C4-2B (cell line): ENCODE results near the gene RIIAD1.

Experiments
- ZFX ChIP-seq: fragments of 450-650 bp; IDR thresholded peaks from 2 replicates; pipeline ENCODE4 v1.6.1; 2017
- TF ChIP-seq, protein P1 (sequence below): fragments of 450-650 bp; conservative IDR thresholded peaks from 2 replicates; pipeline ENCODE4 v1.5.1; 2017; ENCODE audit warnings: mild to moderate bottlenecking

DNA sequence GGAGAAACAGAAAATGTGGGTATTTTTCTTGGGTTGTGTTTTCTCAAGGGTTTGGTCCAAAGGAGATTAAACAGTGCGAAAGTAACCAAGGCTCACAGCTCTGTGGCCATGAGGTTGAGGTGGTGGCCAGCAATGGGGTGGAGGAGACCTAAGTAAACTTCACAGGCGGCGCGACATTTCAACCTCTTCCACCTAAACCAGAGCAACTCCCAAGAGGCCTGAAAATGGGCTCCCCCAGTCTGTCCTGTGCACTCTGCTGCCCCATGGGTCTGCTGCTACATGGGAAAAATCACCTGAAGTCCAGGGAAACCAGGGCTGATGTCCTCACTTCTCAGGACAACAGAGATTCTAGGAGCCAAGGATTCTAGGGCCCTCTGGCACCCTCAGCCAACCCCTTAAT, 17.1 kb upstream of the RIIAD1 start:
- TF ChIP-seq, protein P1, sequence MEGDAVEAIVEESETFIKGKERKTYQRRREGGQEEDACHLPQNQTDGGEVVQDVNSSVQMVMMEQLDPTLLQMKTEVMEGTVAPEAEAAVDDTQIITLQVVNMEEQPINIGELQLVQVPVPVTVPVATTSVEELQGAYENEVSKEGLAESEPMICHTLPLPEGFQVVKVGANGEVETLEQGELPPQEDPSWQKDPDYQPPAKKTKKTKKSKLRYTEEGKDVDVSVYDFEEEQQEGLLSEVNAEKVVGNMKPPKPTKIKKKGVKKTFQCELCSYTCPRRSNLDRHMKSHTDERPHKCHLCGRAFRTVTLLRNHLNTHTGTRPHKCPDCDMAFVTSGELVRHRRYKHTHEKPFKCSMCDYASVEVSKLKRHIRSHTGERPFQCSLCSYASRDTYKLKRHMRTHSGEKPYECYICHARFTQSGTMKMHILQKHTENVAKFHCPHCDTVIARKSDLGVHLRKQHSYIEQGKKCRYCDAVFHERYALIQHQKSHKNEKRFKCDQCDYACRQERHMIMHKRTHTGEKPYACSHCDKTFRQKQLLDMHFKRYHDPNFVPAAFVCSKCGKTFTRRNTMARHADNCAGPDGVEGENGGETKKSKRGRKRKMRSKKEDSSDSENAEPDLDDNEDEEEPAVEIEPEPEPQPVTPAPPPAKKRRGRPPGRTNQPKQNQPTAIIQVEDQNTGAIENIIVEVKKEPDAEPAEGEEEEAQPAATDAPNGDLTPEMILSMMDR, result no peak
- TF ChIP-seq ZFX, result no peak
